Stomach (tissue), 4 donors: Measurements from ENCODE around the gene ITPRIPL2.

Experiments
- CTCF ChIP-seq, 7 experiments: fragments of 450-650 bp in 4 of 7; fragments of 200-600 bp in 3 of 7; sonication (generic) in 3 of 7; IDR thresholded peaks; one replicate each; pipeline ENCODE4 v1.5.1; 2016 to 2019; ENCODE audit warnings: antibody characterized with exemption in 7 of 7, control low read depth in 2 of 7, mild to moderate bottlenecking in 1 of 7
- EP300 ChIP-seq: sonication (generic); formaldehyde crosslinking; IDR thresholded peaks from one replicate; pipeline ENCODE4 v1.6.1; 2017; ENCODE audit warnings: antibody characterized with exemption
- POLR2A ChIP-seq, 4 donors: fragments of 450-650 bp; IDR thresholded peaks; one replicate each; pipeline ENCODE4 v1.6.1; 2016; ENCODE audit warnings: antibody characterized with exemption in 4 of 4, control low read depth in 2 of 4, mild to moderate bottlenecking in 1 of 4, moderate library complexity in 1 of 4

- TF ChIP-seq CTCF (IDR thresholded peaks at IDR 0.05) (no peak), POLR2A (IDR thresholded peaks at IDR 0.05) (no peak), EP300 (no peak)
Measured at GRCh38 chr16:19135201-19135842, 21.6 kb downstream of the ITPRIPL2 start.
